Hindlimb muscle (tissue), 1 donor: Measurements from ENCODE around the gene NFAM1. TPM values are rescaled to one million over a fixed set of nuclear protein-coding genes. Genes with fewer than 3 reads are reported as not detected.

Source experiments
- DNase-seq: peaks from one replicate; pipeline ENCODE4 v3.0.0-alpha.2; 2013
- polyA plus RNA-seq: library from polyadenylated mRNA; unstranded; fragments of 120-200 nt; gene quantifications from one replicate; pipeline ENCODE4 v1.2.1, GENCODE V29; 2013; ENCODE audit not compliant: insufficient read length

Gene NFAM1
- polyA plus RNA-seq, 1 donor = 0.89 TPM

DNA sequence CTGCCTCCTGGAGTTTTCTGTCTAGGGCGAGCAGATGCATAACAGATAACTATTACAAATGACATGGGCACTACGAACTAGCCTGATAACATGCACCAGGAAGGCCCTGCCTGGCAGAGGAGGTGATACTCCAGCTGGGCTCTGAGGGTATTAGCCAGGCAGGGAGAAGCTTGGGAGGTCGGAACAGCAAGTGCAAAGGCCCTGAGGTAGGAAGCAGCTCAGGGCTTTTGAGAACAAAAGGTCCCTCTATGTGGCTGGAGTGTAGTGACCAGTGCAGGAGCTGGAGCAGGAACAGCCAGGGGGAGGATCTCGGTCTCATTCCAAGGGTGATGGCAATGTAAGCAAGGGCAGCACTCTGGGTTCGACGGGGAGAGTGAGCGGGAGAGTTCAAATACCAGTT, 100.1 kb downstream of the NFAM1 start:
- DNase-seq = no peak

- DNase-seq = no peak
Measured at GRCh38 chr22:42331014-42331413, 101.2 kb downstream of the NFAM1 start.

Other genes with a start within 250 kb of the NFAM1 start
- gene TCF20, start 161.8 kb downstream of the NFAM1 start, polyA plus RNA-seq = 10.3 TPM
- 30.7 TPM for gene RRP7A, start 87.4 kb upstream of the NFAM1 start, polyA plus RNA-seq
- 4.9 TPM for gene SERHL2, start 121.6 kb upstream of the NFAM1 start, polyA plus RNA-seq
- 53.9 TPM for gene POLDIP3, start 182.5 kb upstream of the NFAM1 start, polyA plus RNA-seq
- gene ATP5MGL, start 208.2 kb upstream of the NFAM1 start, polyA plus RNA-seq = not detected
- 189 TPM for gene CYB5R3, start 217.0 kb upstream of the NFAM1 start, polyA plus RNA-seq